Subcutaneous adipose tissue (tissue), 4 donors: ENCODE measurements around the gene RELL1. TPM values are rescaled to one million over a fixed set of nuclear protein-coding genes. Genes with fewer than 3 reads are reported as not detected.

ENCODE experiments used
- CTCF ChIP-seq: fragments of 450-650 bp; IDR thresholded peaks from one replicate; pipeline ENCODE4 v1.5.1; 2016; ENCODE audit warnings: low read depth, mild to moderate bottlenecking, control low read depth, antibody characterized with exemption, moderate library complexity
- total RNA-seq, 4 donors: library from RNA; depleted of rRNA; stranded (reverse); fragments of >200 nt; gene quantifications; one replicate each; pipeline ENCODE4 v1.1.0, GENCODE V29; 2016

RELL1 gene
- total RNA-seq, 4 donors from 2014 or later = 56.7 to 124 (median 74.5) TPM

- no peak for TF ChIP-seq CTCF
Observed at GRCh38 chr4:37728064-37728463, 41.9 kb upstream of the RELL1 start.

GRCh38 chr4:37727635-37728034, 41.5 kb upstream of the RELL1 start:
- TF ChIP-seq CTCF = no peak

- no peak for TF ChIP-seq CTCF
Observed at GRCh38 chr4:37726666-37727065, 40.5 kb upstream of the RELL1 start.

GRCh38 chr4:37725718-37726117, 39.5 kb upstream of the RELL1 start:
- no peak for TF ChIP-seq CTCF

- TF ChIP-seq CTCF = no peak
Observed at GRCh38 chr4:37723067-37723466, 36.9 kb upstream of the RELL1 start.

GRCh38 chr4:37721995-37722638, 35.9 kb upstream of the RELL1 start:
- no peak for TF ChIP-seq CTCF

- TF ChIP-seq CTCF = no peak
Observed at GRCh38 chr4:37719021-37719420, 32.8 kb upstream of the RELL1 start.
